Spleen (tissue), 7 donors: Measurements from ENCODE around the gene PIGR.

Experiments
- CTCF ChIP-seq, 11 experiments: fragments of 200-600 bp in 7 of 11; fragments of 450-650 bp in 4 of 11; sonication (generic) in 4 of 11; IDR thresholded peaks in 8 of 11; conservative IDR thresholded peaks in 3 of 11; 1 replicate in 7 of 11; 2 replicates in 4 of 11; pipeline versions ENCODE4 v1.4.0 to v1.8.0; 2016 to 2021; ENCODE audit warnings: antibody characterized with exemption in 11 of 11, inconsistent platforms in 4 of 11, mild to moderate bottlenecking in 1 of 11
- POLR2A ChIP-seq, 3 donors: fragments of 450-650 bp; IDR thresholded peaks; one replicate each; pipeline ENCODE4 v1.5.1; 2017; ENCODE audit warnings: antibody characterized with exemption in 3 of 3, mild to moderate bottlenecking in 1 of 3
- POLR2AphosphoS5 ChIP-seq, 3 donors: sonication (generic); formaldehyde crosslinking; IDR thresholded peaks; one replicate each; pipeline ENCODE4 v1.5.1; 2017; ENCODE audit warnings: antibody characterized with exemption in 3 of 3
- donor health status: DM: no; HTN: no; CAD: no; lungs with moderate emphysema.
- donor health status: DM: no; HTN: no; CAD: no.
- donor health status: DM: no; HTN: no; CAD: no.

GRCh38 chr1:206949641-206950040, 3.4 kb upstream of the PIGR start:
- TF ChIP-seq CTCF (IDR thresholded peaks at IDR 0.05 in 8 of 11, conservative IDR thresholded peaks at IDR 0.05 in 3 of 11) (no peak), POLR2AphosphoS5 (IDR thresholded peaks at IDR 0.05) (no peak), POLR2A (IDR thresholded peaks at IDR 0.05) (no peak)
